GM12878 (cell line): Measurements from ENCODE around the gene TSPAN15.

Source experiments
- NFYA ChIP-seq: IDR thresholded peaks from 2 replicates; pipeline ENCODE4 v1.6.1; 2011; ENCODE audit warnings: low read depth, mild to moderate bottlenecking, low read length, improper control_type of control experiment, borderline replicate concordance
- SIX5 ChIP-seq: IDR thresholded peaks from 2 replicates; pipeline ENCODE4 v1.6.1; 2011; ENCODE audit warnings: mild to moderate bottlenecking, low read depth, low read length, moderate library complexity; ENCODE audit not compliant: severe bottlenecking

DNA sequence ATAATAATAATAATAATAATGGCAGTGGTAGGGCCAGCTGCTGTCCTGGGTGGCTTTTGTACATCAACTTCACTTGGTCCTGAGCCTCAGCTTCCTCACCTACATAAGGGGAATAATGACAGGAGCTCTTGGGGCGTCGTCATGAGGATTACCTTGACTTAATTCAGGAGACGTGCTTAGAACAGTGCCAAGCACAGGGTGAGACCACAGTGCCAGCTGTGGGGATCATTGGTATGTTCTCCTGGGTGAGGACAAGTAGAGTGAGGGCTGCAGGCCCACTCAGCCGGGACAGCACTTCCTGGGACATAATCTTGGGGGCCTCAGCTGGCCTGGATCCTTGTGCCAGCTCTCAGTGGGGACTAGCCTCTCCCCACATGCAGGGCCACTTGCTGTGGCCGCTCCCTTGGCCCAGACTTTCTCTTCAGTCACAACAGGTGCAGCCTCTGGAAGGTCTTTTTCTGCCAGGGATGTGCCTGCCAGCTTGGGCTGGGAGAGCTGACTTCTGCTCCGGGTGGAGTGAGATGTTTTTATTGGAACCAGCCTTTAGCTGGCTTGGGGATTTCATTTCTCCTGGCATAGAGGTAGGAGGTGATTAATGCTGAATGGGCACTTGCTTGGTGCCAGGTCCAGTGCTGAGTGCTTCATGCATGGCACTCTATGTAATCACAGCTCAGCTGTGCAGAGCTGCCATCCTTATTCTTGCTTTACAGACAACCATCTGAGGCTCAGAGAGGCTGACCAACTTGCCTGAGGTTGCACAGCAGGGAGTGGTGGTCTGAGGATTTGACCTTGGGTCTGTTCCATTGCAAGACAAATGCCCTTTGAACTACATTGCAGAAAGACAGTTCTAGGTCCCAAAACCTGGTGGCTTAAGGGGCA, 45.3 kb downstream of the TSPAN15 start:
- TF ChIP-seq NFYA, result no peak
- TF ChIP-seq SIX5, result no peak
